SK-N-SH (cell line): ENCODE results near the gene DROSHA. TPM values are rescaled to one million over a fixed set of nuclear protein-coding genes. Genes with fewer than 3 reads are reported as not detected.

Experiments used
- CTCF ChIA-PET: fragments of 300-600, 350-600 bp; formaldehyde crosslinking; extraction: SDS; loops from one replicate; lab custom pipeline; 2021; lab: Yijun Ruan, JAX
- POLR2A ChIA-PET: fragments of 350-600 bp; sonication (Branson Sonifier 250); formaldehyde crosslinking; extraction: SDS; loops from one replicate; lab custom pipeline; 2020; ENCODE audit warnings: antibody characterized with exemption, inconsistent platforms; lab: Yijun Ruan, JAX
- DNase-seq: peaks from one replicate; pipeline ENCODE4 v3.0.0; 2012
- H2AFZ ChIP-seq: fragments of 200-600 bp; sonication (generic); 2 replicates; pipeline ENCODE4 v1.8.1; 2016; ENCODE audit warnings: antibody characterized with exemption, mild to moderate bottlenecking, low read depth
- H3F3A ChIP-seq: fragments of 200-600 bp; sonication (generic); replicated peaks from 2 replicates; pipeline ENCODE3; 2016; ENCODE audit warnings: antibody characterized with exemption, mild to moderate bottlenecking; ENCODE audit not compliant: insufficient read depth
- H3K27ac ChIP-seq, 2 experiments: fragments of 200-500 bp in 1 of 2; fragments of 200-600 bp in 1 of 2; sonication (Bioruptor generic) in 1 of 2; sonication (generic), shearing (Covaris generic) in 1 of 2; 2 replicates each; pipeline versions ENCODE4 v1.5.1 to v1.6.1; 2014 to 2016; ENCODE audit warnings: low read depth in 2 of 2, inconsistent platforms in 1 of 2, low read length in 1 of 2, mild to moderate bottlenecking in 1 of 2, mixed read lengths in 1 of 2
- H3K27me3 ChIP-seq: fragments of 200-600 bp; sonication (generic), shearing (Covaris generic); 2 replicates; pipeline ENCODE4 v1.6.1; 2016; ENCODE audit warnings: mixed run types; ENCODE audit not compliant: insufficient read depth
- H3K36me3 ChIP-seq, 2 experiments: fragments of 200-500 bp in 1 of 2; fragments of 200-600 bp in 1 of 2; sonication (Bioruptor generic) in 1 of 2; sonication (generic) in 1 of 2; replicated peaks in 1 of 2; 2 replicates each; pipeline versions ENCODE3 to v1.5.1; 2014 to 2016; ENCODE audit warnings: low read length in 1 of 2, mild to moderate bottlenecking in 1 of 2; ENCODE audit not compliant: insufficient read depth in 2 of 2, control insufficient read depth in 1 of 2
- H3K4me1 ChIP-seq, 2 experiments: fragments of 200-500 bp in 1 of 2; fragments of 200-600 bp in 1 of 2; sonication (Bioruptor generic) in 1 of 2; sonication (generic), shearing (Covaris generic) in 1 of 2; 2 replicates each; pipeline versions ENCODE4 v1.5.1 to v1.6.1; 2014 to 2016; ENCODE audit warnings: low read depth in 1 of 2, low read length in 1 of 2, mixed run types in 1 of 2; ENCODE audit not compliant: insufficient read depth in 2 of 2, control insufficient read depth in 1 of 2
- H3K4me2 ChIP-seq: fragments of 200-600 bp; sonication (generic), shearing (Covaris generic); 2 replicates; pipeline ENCODE4 v1.6.1; 2017; ENCODE audit warnings: mixed run types
- H3K4me3 ChIP-seq, 2 experiments: fragments of 200-500 bp in 1 of 2; fragments of 200-600 bp in 1 of 2; sonication (Bioruptor generic) in 1 of 2; sonication (generic), shearing (Covaris generic) in 1 of 2; 2 replicates each; pipeline versions ENCODE4 v1.5.1 to v1.8.1; 2014 to 2016; ENCODE audit warnings: low read depth in 2 of 2, inconsistent platforms in 1 of 2, low read length in 1 of 2, mild to moderate bottlenecking in 1 of 2, mixed read lengths in 1 of 2, moderate library complexity in 1 of 2
- H3K79me2 ChIP-seq: fragments of 200-600 bp; sonication (generic); 2 replicates; pipeline ENCODE4 v1.8.1; 2017; ENCODE audit warnings: mild to moderate bottlenecking; ENCODE audit not compliant: insufficient read depth
- H3K9ac ChIP-seq: fragments of 200-600 bp; sonication (generic); 2 replicates; pipeline ENCODE4 v1.6.1; 2017; ENCODE audit warnings: mixed run types
- H3K9me2 ChIP-seq: fragments of 200-600 bp; sonication (generic); 2 replicates; pipeline ENCODE4 v1.6.1; 2017; ENCODE audit warnings: mixed run types
- H3K9me3 ChIP-seq: fragments of 200-600 bp; sonication (generic); 2 replicates; pipeline ENCODE4 v1.6.1; 2017; ENCODE audit warnings: mixed run types, mild to moderate bottlenecking, moderate library complexity
- H4K20me1 ChIP-seq: fragments of 200-600 bp; sonication (generic); 2 replicates; pipeline ENCODE4 v1.6.1; 2017; ENCODE audit warnings: mild to moderate bottlenecking, mixed run types; ENCODE audit not compliant: insufficient read depth
- EZH2phosphoT487 ChIP-seq: fragments of 200-600 bp; sonication (generic); IDR thresholded peaks from 2 replicates; pipeline ENCODE4 v1.6.1; 2017; ENCODE audit warnings: low read depth, mixed run types, mild to moderate bottlenecking, antibody characterized with exemption, moderate library complexity, borderline replicate concordance
- FOXJ3 ChIP-seq: sonication (generic); formaldehyde crosslinking; IDR thresholded peaks from 2 replicates; pipeline ENCODE4 v1.5.1; 2020; ENCODE audit warnings: mild to moderate bottlenecking, missing genetic modification reagents
- IRF3 ChIP-seq: fragments of 150-350 bp; IDR thresholded peaks from 2 replicates; pipeline ENCODE4 v1.6.1; 2016; ENCODE audit warnings: mild to moderate bottlenecking, low read depth, low read length
- MAX ChIP-seq: IDR thresholded peaks from 2 replicates; pipeline ENCODE4 v1.4.0; 2012; ENCODE audit warnings: low read depth
- MXI1 ChIP-seq: IDR thresholded peaks from 2 replicates; pipeline ENCODE4 v1.6.1; 2012; ENCODE audit warnings: mild to moderate bottlenecking, low read depth, low read length, improper control_type of control experiment
- NRF1 ChIP-seq: IDR thresholded peaks from 2 replicates; pipeline ENCODE4 v1.6.1; 2012; ENCODE audit warnings: low read depth, mild to moderate bottlenecking, low read length
- PBX3 ChIP-seq: IDR thresholded peaks from 2 replicates; pipeline ENCODE4; 2012
- USF1 ChIP-seq: IDR thresholded peaks from 2 replicates; pipeline ENCODE4 v1.4.0; 2012; ENCODE audit warnings: low read depth, borderline replicate concordance
- USF2 ChIP-seq: fragments of 150-350 bp; IDR thresholded peaks from 2 replicates; pipeline ENCODE4 v1.6.1; 2017; ENCODE audit warnings: antibody characterized with exemption, low read length, low read depth, borderline replicate concordance
- ZBTB33 ChIP-seq: IDR thresholded peaks from 2 replicates; pipeline ENCODE4 v1.4.0; 2012; ENCODE audit warnings: low read depth, borderline replicate concordance
- whole genome bisulfite sequencing: methylation state at CpG from one replicate; pipeline ENCODE4 v1.1.6; 2017; ENCODE audit warnings: low lambda C conversion rate; 5-methylcytosine and 5-hydroxymethylcytosine counted together
- polyA plus RNA-seq, 3 experiments: library from polyadenylated mRNA; depleted of rRNA; stranded (reverse); fragments of >200 nt; gene quantifications; 2 replicates each; pipeline ENCODE4 v1.2.3, GENCODE V29; 2012

Gene DROSHA
- polyA plus RNA-seq, 1 of the 3 experiments (the other 2 are of a cell fraction): 49.3 TPM

- ChIA-PET POLR2A (no interaction called here), CTCF (interaction anchor here (1.0 kb wide), 1 partner anchor 166 kb away, joined by 3 read pairs; no protein-coding TSS in a partner anchor)
- TF ChIP-seq FOXJ3 (CRISPR knock-in tag): no peak
- no peak for TF ChIP-seq USF2
- no peak overlapping the region for H3K27ac ChIP-seq
- no peak overlapping the region for H3K4me3 ChIP-seq
- no peak overlapping the region for H2AFZ ChIP-seq
- H3K9ac ChIP-seq: no peak overlapping the region
- H3K9me2 ChIP-seq: no peaks in the 10 kb centered on the region
- no peaks in the 10 kb centered on the region for H3K27me3 ChIP-seq
- H3F3A ChIP-seq: peaks cover 5% of the 10 kb centered on the region
- H4K20me1 ChIP-seq: no peaks in the 10 kb centered on the region
- no peak overlapping the region for H3K4me2 ChIP-seq
- no peaks in the 10 kb centered on the region for H3K79me2 ChIP-seq
- H3K36me3 ChIP-seq: peaks cover 33 to 53% of the 10 kb centered on the region in 2 experiments
- H3K9me3 ChIP-seq: no peaks in the 10 kb centered on the region
- no peak for DNase-seq
- WGBS: 82% methylated on average over 1 of the region's 1 CpG
- H3K4me1 ChIP-seq: peaks cover under 1 to 2% of the 10 kb centered on the region in 2 experiments; a peak in 2 of 4 replicates
Measured at GRCh38 chr5:31436851-31437250, 95.0 kb downstream of the DROSHA start.

GRCh38 chr5:31435730-31436129 lies 96.2 kb downstream of the DROSHA start:
- no peak overlapping the region for H3K27ac ChIP-seq
- no peak for TF ChIP-seq EZH2phosphoT487
- TF ChIP-seq ZBTB33: no peak
- no peak for TF ChIP-seq MXI1
- TF ChIP-seq USF1: no peak
- no peak for TF ChIP-seq MAX
- no peak for TF ChIP-seq NRF1
- no peak for TF ChIP-seq PBX3
- TF ChIP-seq IRF3: no peak
- TF ChIP-seq, all 33 proteins: peak for 0
- Histone ChIP-seq H3K9me2 (no peaks in the 10 kb centered on the region), H3K4me3 (no peak overlapping the region), H3F3A (no peaks in the 10 kb centered on the region), H3K9me3 (no peaks in the 10 kb centered on the region), H3K4me2 (no peak overlapping the region), H3K79me2 (no peaks in the 10 kb centered on the region), H2AFZ (no peak overlapping the region), H3K9ac (no peak overlapping the region), H3K27me3 (no peaks in the 10 kb centered on the region), H3K4me1 (peaks cover 0 to 2% of the 10 kb centered on the region in 2 experiments; a peak in 2 of 4 replicates), H4K20me1 (no peaks in the 10 kb centered on the region), H3K36me3 (peaks cover 38 to 60% of the 10 kb centered on the region in 2 experiments)
- ChIA-PET POLR2A (no interaction called here), CTCF (interaction anchor here (0.9 to 1.2 kb wide), 2 partner anchors 21 to 164 kb away, joined by 4 to 5 read pairs; no protein-coding TSS in a partner anchor)
- DNase-seq: no peak
- 80% methylated on average over 4 of the region's 4 CpGs for WGBS
